IMR-90 (cell line): ENCODE measurements around the gene MAP2K5. TPM values are rescaled to one million over a fixed set of nuclear protein-coding genes. Genes with fewer than 3 reads are reported as not detected.

Experiments used
- ATAC-seq: fragments of 200-7000 bp; cut with Tn5 transposase; 2 replicates; pipeline ENCODE4 v1.9.1; 2020; ENCODE audit warnings: low read depth, mild to moderate bottlenecking, moderate library complexity
- BruUV-seq: library from RNA; stranded (reverse); fragments of 400-500 nt; replicated peaks from 2 replicates; lab custom pipeline; 2021; lab: Mats Ljungman, UMichigan
- CTCF ChIA-PET: fragments of 300-600 bp; formaldehyde crosslinking; extraction: SDS; loops from one replicate; lab custom pipeline; 2021; ENCODE audit warnings: antibody characterized with exemption; lab: Yijun Ruan, JAX
- POLR2A ChIA-PET: fragments of 300-600 bp; sonication (Branson Sonifier 250); formaldehyde crosslinking; loops from one replicate; lab custom pipeline; 2022; ENCODE audit warnings: antibody characterized with exemption; ENCODE audit not compliant: unreplicated experiment; lab: Charles Lee
- DNase-seq: peaks from one replicate; pipeline ENCODE4 v3.0.0; 2013
- H2AFZ ChIP-seq: replicated peaks from 2 replicates; pipeline ENCODE3; 2013; ENCODE audit warnings: low read length, mild to moderate bottlenecking; ENCODE audit not compliant: poor library complexity
- H2AK5ac ChIP-seq: 2 replicates; pipeline ENCODE4 v1.6.1; 2013; ENCODE audit warnings: low read depth, low read length, inconsistent platforms
- H2AK9ac ChIP-seq: replicated peaks from 2 replicates; pipeline ENCODE3; 2013; ENCODE audit warnings: mild to moderate bottlenecking, low read depth, low read length, moderate library complexity; ENCODE audit not compliant: poor library complexity
- H2BK120ac ChIP-seq: 2 replicates; pipeline ENCODE4 v1.6.1; 2013; ENCODE audit warnings: low read depth, low read length, inconsistent platforms
- H2BK15ac ChIP-seq: 3 replicates; pipeline ENCODE4 v1.6.1; 2013; ENCODE audit warnings: low read depth, low read length, inconsistent platforms
- H2BK20ac ChIP-seq: 2 replicates; pipeline ENCODE4 v1.6.1; 2013; ENCODE audit warnings: low read depth, mild to moderate bottlenecking, inconsistent platforms, low read length, moderate library complexity
- H2BK5ac ChIP-seq: 2 replicates; pipeline ENCODE4 v1.6.1; 2013; ENCODE audit warnings: mild to moderate bottlenecking, low read depth, low read length, inconsistent platforms; ENCODE audit not compliant: poor library complexity, severe bottlenecking
- H3K14ac ChIP-seq: replicated peaks from 2 replicates; pipeline ENCODE4 v1.6.1; 2013; ENCODE audit warnings: low read depth, low read length, inconsistent platforms
- H3K18ac ChIP-seq: 2 replicates; pipeline ENCODE4 v1.6.1; 2013; ENCODE audit warnings: low read depth, low read length, control low read depth
- H3K23ac ChIP-seq: 2 replicates; pipeline ENCODE4 v1.6.1; 2013; ENCODE audit warnings: low read depth, low read length, inconsistent platforms
- H3K27ac ChIP-seq: 2 replicates; pipeline ENCODE4 v1.5.1; 2013; ENCODE audit warnings: mild to moderate bottlenecking, control low read depth, low read length; ENCODE audit not compliant: insufficient read depth
- H3K27me3 ChIP-seq: 2 replicates; pipeline ENCODE4 v1.6.1; 2013; ENCODE audit warnings: low read length; ENCODE audit not compliant: control insufficient read depth, insufficient read depth
- H3K36me3 ChIP-seq: 2 replicates; pipeline ENCODE4 v1.6.1; 2013; ENCODE audit warnings: low read length, mixed read lengths; ENCODE audit not compliant: control insufficient read depth, insufficient read depth
- H3K4ac ChIP-seq: 2 replicates; pipeline ENCODE4 v1.6.1; 2013; ENCODE audit warnings: low read depth, low read length, inconsistent platforms
- H3K4me1 ChIP-seq: 2 replicates; pipeline ENCODE4 v1.6.1; 2013; ENCODE audit warnings: low read length, mixed read lengths; ENCODE audit not compliant: control insufficient read depth, insufficient read depth
- H3K4me2 ChIP-seq: 2 replicates; pipeline ENCODE4 v1.6.1; 2013; ENCODE audit warnings: low read depth, mild to moderate bottlenecking, control low read depth, low read length, moderate library complexity
- H3K4me3 ChIP-seq: 2 replicates; pipeline ENCODE4 v1.5.1; 2013; ENCODE audit warnings: low read depth, mild to moderate bottlenecking, control low read depth, low read length, moderate library complexity; ENCODE audit not compliant: insufficient read depth
- H3K56ac ChIP-seq: 2 replicates; pipeline ENCODE4 v1.6.1; 2013; ENCODE audit warnings: low read length, inconsistent platforms; ENCODE audit not compliant: insufficient read depth; ENCODE audit errors: extremely low read depth
- H3K79me1 ChIP-seq, 2 experiments: 2 replicates each; pipeline ENCODE4 v1.6.1; 2013; ENCODE audit warnings: low read length in 2 of 2, inconsistent platforms in 1 of 2, low read depth in 1 of 2
- H3K9ac ChIP-seq: 2 replicates; pipeline ENCODE4 v1.6.1; 2013; ENCODE audit warnings: low read depth, low read length, control low read depth
- H3K9me1 ChIP-seq: 2 replicates; pipeline ENCODE4 v1.6.1; 2013; ENCODE audit warnings: low read length, inconsistent platforms; ENCODE audit not compliant: insufficient read depth
- H3K9me3 ChIP-seq: 2 replicates; pipeline ENCODE4 v1.6.1; 2013; ENCODE audit warnings: low read length; ENCODE audit not compliant: control insufficient read depth, insufficient read depth
- H4K20me1 ChIP-seq: 2 replicates; pipeline ENCODE4 v1.6.1; 2013; ENCODE audit warnings: low read length, inconsistent platforms; ENCODE audit not compliant: insufficient read depth
- H4K5ac ChIP-seq: 2 replicates; pipeline ENCODE4 v1.6.1; 2013; ENCODE audit warnings: mild to moderate bottlenecking, low read depth, low read length, control low read depth
- H4K8ac ChIP-seq, 2 experiments: 2 replicates each; pipeline ENCODE4 v1.6.1; 2013; ENCODE audit warnings: low read depth in 2 of 2, low read length in 2 of 2, control low read depth in 1 of 2, inconsistent platforms in 1 of 2
- H4K91ac ChIP-seq: 2 replicates; pipeline ENCODE4 v1.6.1; 2013; ENCODE audit warnings: low read depth, low read length, inconsistent platforms; ENCODE audit not compliant: insufficient read depth
- CEBPB ChIP-seq: IDR thresholded peaks from 2 replicates; pipeline ENCODE4 v1.6.1; 2012; ENCODE audit warnings: low read depth, low read length, improper control_type of control experiment
- CHD1 ChIP-seq: IDR thresholded peaks from 2 replicates; pipeline ENCODE4 v1.6.1; 2012; ENCODE audit warnings: low read depth, low read length, improper control_type of control experiment
- FOS ChIP-seq: fragments of 150-350 bp; IDR thresholded peaks from 2 replicates; pipeline ENCODE4 v1.6.1; 2016; ENCODE audit warnings: low read depth, low read length
- MAFK ChIP-seq: IDR thresholded peaks from 2 replicates; pipeline ENCODE4 v1.6.1; 2012; ENCODE audit warnings: low read depth, low read length, improper control_type of control experiment
- MAZ ChIP-seq: IDR thresholded peaks from 2 replicates; pipeline ENCODE4 v1.6.1; 2012; ENCODE audit warnings: low read depth, mild to moderate bottlenecking, low read length, improper control_type of control experiment, moderate library complexity, borderline replicate concordance
- MXI1 ChIP-seq: IDR thresholded peaks from 2 replicates; pipeline ENCODE4 v1.6.1; 2012; ENCODE audit warnings: low read depth, mild to moderate bottlenecking, low read length, moderate library complexity, borderline replicate concordance
- NFE2L2 ChIP-seq: fragments of 150-350 bp; IDR thresholded peaks from 2 replicates; pipeline ENCODE4 v1.6.1; 2016; ENCODE audit warnings: low read depth, mild to moderate bottlenecking, low read length
- POLR2A ChIP-seq: IDR thresholded peaks from 2 replicates; pipeline ENCODE4 v1.6.1; 2012; ENCODE audit warnings: mild to moderate bottlenecking, low read depth, low read length
- RAD21 ChIP-seq: IDR thresholded peaks from 2 replicates; pipeline ENCODE4 v1.6.1; 2012; ENCODE audit warnings: low read length, improper control_type of control experiment
- RCOR1 ChIP-seq: IDR thresholded peaks from 2 replicates; pipeline ENCODE4 v1.6.1; 2012; ENCODE audit warnings: mild to moderate bottlenecking, low read length, improper control_type of control experiment; ENCODE audit not compliant: insufficient replicate concordance
- RFX5 ChIP-seq: IDR thresholded peaks from 2 replicates; pipeline ENCODE4 v1.8.0; 2012; ENCODE audit warnings: low read depth, mild to moderate bottlenecking, low read length, moderate library complexity
- SMC3 ChIP-seq: fragments of 150-350 bp; IDR thresholded peaks from 2 replicates; pipeline ENCODE4 v1.6.1; 2016; ENCODE audit warnings: low read depth, mild to moderate bottlenecking, antibody characterized with exemption, low read length, moderate library complexity
- WGBS, 2 experiments: methylation state at CpG; one replicate each; pipeline versions ENCODE4 v1.1.5 to v1.1.7; 2013; ENCODE audit warnings: missing lambda C conversion rate in 2 of 2; ENCODE audit not compliant: insufficient read length in 1 of 2; ENCODE audit errors: extremely low coverage in 2 of 2; 5-methylcytosine and 5-hydroxymethylcytosine counted together
- dilution Hi-C: fragments of 300-500 bp; cut with HindIII; formaldehyde crosslinking; loops from one replicate; pipeline ENCODE4 v1.14.3; 2018; ENCODE audit warnings: low sequenced_read_pairs; ENCODE audit not compliant: unreplicated experiment
- in situ Hi-C: fragments of 300-500 bp; cut with MboI; formaldehyde crosslinking; loops from 3 replicates; pipeline ENCODE4 v1.14.3; 2019; ENCODE audit warnings: low sequenced_read_pairs, inconsistent platforms, mixed read lengths
- intact Hi-C: fragments of 100-400 bp; cut with micrococcal nuclease; formaldehyde crosslinking; loops from 2 replicates; pipeline ENCODE4 v1.10.0; 2022
- polyA plus RNA-seq, 3 experiments: library from polyadenylated mRNA; depleted of rRNA; stranded (reverse); fragments of >200 nt; gene quantifications; 2 replicates each; pipeline ENCODE4 v1.2.3, GENCODE V29; 2012; ENCODE audit warnings: low replicate concordance in 1 of 3
- total RNA-seq: library from RNA; depleted of rRNA; stranded (reverse); fragments of >200 nt; gene quantifications from 2 replicates; pipeline ENCODE4 v1.2.3, GENCODE V29; 2012
- TF ChIP-seq, protein P1 (sequence below): fragments of 150-350 bp; IDR thresholded peaks from 2 replicates; pipeline ENCODE4 v1.6.1; 2016; ENCODE audit warnings: low read depth, mild to moderate bottlenecking, low read length, moderate library complexity, borderline replicate concordance
- TF ChIP-seq, protein P2 (sequence below): conservative IDR thresholded peaks from 2 replicates; pipeline ENCODE4 v1.5.1; 2012; ENCODE audit warnings: mild to moderate bottlenecking, low read depth, low read length, improper control_type of control experiment
- TF ChIP-seq, protein P3 (sequence below): fragments of 150-350 bp; IDR thresholded peaks from 2 replicates; pipeline ENCODE4 v1.6.1; 2017; ENCODE audit warnings: mild to moderate bottlenecking, antibody characterized with exemption, low read length, low read depth

MAP2K5 gene
- total and polyA plus RNA-seq, 2 of the 4 experiments (the other 2 are of a cell fraction), result 1.6 to 6.1 TPM

DNA sequence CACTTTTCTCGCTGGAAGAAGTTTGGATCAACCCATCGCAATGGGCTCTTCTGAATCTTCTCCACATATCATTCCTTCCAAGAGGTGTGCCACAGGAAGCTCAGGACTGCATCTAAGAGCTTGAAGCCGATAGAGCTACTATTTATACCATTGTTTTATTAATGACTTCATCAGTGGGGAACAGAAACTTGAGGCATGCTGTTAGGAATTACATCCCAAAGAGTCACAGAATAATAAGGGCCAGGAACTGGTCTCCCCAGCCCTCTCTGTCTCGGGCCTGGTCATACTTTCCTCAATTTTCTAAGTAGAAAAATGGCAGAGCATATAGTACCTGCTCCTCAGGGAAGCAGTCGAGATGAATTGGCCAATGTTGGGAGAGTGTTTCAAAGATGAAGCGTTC is 38.4 kb upstream of the MAP2K5 start:
- no peak for ATAC-seq
- no peaks in the 10 kb centered on the region for H3K36me3 ChIP-seq
- no peak overlapping the region for H3K18ac ChIP-seq
- dilution Hi-C loops, result no loop called here
- DNase-seq, result peak; percentile 25
- H3K27me3 ChIP-seq, result no peaks in the 10 kb centered on the region
- H3K79me1 ChIP-seq, result no peaks in the 10 kb centered on the region
- H3K4me2 ChIP-seq, result no peak overlapping the region
- no peak overlapping the region for H3K56ac ChIP-seq
- no peak overlapping the region for H4K5ac ChIP-seq
- WGBS, 2 experiments, result no CpG with 5 or more reads among the region's 6 CpGs
- H3K4me1 ChIP-seq, result peaks cover 4% of the 10 kb centered on the region
- ChIA-PET POLR2A (no interaction called here), CTCF (no interaction called here)
- H2BK5ac ChIP-seq, result no peak overlapping the region
- in situ Hi-C loops, result no loop called here
- H4K8ac ChIP-seq, result no peak overlapping the region
- H2BK20ac ChIP-seq, result no peak overlapping the region
- no peak overlapping the region for H2BK15ac ChIP-seq
- no peak overlapping the region for H3K27ac ChIP-seq
- H3K14ac ChIP-seq, result no peak overlapping the region
- no peak overlapping the region for H3K23ac ChIP-seq
- no peak overlapping the region for H4K91ac ChIP-seq
- TF ChIP-seq, protein P1, sequence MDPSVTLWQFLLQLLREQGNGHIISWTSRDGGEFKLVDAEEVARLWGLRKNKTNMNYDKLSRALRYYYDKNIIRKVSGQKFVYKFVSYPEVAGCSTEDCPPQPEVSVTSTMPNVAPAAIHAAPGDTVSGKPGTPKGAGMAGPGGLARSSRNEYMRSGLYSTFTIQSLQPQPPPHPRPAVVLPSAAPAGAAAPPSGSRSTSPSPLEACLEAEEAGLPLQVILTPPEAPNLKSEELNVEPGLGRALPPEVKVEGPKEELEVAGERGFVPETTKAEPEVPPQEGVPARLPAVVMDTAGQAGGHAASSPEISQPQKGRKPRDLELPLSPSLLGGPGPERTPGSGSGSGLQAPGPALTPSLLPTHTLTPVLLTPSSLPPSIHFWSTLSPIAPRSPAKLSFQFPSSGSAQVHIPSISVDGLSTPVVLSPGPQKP, result no peak
- TF ChIP-seq MAZ (no peak), NFE2L2 (no peak), CHD1 (no peak), RCOR1 (no peak), CEBPB (no peak), RAD21 (no peak), POLR2A (no peak), MAFK (no peak), FOS (no peak), SMC3 (no peak), RFX5 (no peak), MXI1 (no peak)
- TF ChIP-seq, protein P2, sequence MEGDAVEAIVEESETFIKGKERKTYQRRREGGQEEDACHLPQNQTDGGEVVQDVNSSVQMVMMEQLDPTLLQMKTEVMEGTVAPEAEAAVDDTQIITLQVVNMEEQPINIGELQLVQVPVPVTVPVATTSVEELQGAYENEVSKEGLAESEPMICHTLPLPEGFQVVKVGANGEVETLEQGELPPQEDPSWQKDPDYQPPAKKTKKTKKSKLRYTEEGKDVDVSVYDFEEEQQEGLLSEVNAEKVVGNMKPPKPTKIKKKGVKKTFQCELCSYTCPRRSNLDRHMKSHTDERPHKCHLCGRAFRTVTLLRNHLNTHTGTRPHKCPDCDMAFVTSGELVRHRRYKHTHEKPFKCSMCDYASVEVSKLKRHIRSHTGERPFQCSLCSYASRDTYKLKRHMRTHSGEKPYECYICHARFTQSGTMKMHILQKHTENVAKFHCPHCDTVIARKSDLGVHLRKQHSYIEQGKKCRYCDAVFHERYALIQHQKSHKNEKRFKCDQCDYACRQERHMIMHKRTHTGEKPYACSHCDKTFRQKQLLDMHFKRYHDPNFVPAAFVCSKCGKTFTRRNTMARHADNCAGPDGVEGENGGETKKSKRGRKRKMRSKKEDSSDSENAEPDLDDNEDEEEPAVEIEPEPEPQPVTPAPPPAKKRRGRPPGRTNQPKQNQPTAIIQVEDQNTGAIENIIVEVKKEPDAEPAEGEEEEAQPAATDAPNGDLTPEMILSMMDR, result no peak
- TF ChIP-seq, protein P3, sequence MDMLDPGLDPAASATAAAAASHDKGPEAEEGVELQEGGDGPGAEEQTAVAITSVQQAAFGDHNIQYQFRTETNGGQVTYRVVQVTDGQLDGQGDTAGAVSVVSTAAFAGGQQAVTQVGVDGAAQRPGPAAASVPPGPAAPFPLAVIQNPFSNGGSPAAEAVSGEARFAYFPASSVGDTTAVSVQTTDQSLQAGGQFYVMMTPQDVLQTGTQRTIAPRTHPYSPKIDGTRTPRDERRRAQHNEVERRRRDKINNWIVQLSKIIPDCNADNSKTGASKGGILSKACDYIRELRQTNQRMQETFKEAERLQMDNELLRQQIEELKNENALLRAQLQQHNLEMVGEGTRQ, result no peak
- H3K9ac ChIP-seq, result no peak overlapping the region
- no peaks in the 10 kb centered on the region for H3K9me3 ChIP-seq
- intact Hi-C loops, result no loop called here
- BruUV-seq, result no TSS peak
- no peak overlapping the region for H2BK120ac ChIP-seq
- H3K9me1 ChIP-seq, result no peaks in the 10 kb centered on the region; the same call in 1 of the 2 replicates
- no peak overlapping the region for H2AK5ac ChIP-seq
- H2AFZ ChIP-seq, result no peak overlapping the region
- no peak overlapping the region for H2AK9ac ChIP-seq
- no peaks in the 10 kb centered on the region for H4K20me1 ChIP-seq
- no peak overlapping the region for H3K4me3 ChIP-seq
- no peak overlapping the region for H3K4ac ChIP-seq
